ENCODE data around the gene GRB7.

GRCh38 chr17:39699818-39700147, 38.0 kb upstream of the GRB7 start, which contains the start of gene ERBB2:
- TF ChIP-seq CTCF (conservative IDR thresholded peaks at IDR 0.05; ENCODE audit: low read depth, low read length) (no peak), NFE2L2 (IDR thresholded peaks at IDR 0.05; ENCODE audit: low read depth, low read length) (no peak), SMC3 (IDR thresholded peaks at IDR 0.05; ENCODE audit: low read depth, low read length) (no peak), CEBPB (IDR thresholded peaks at IDR 0.05; ENCODE audit: low read depth, low read length) (no peak), RAD21 (IDR thresholded peaks at IDR 0.05; ENCODE audit: low read length) (no peak), BHLHE40 (IDR thresholded peaks at IDR 0.05; ENCODE audit: low read depth, low read length) (no peak), POLR2A (IDR thresholded peaks at IDR 0.05; ENCODE audit: low read depth, low read length) (no peak), MAZ (IDR thresholded peaks at IDR 0.05; ENCODE audit: borderline replicate concordance, low read depth, low read length) (peak; percentile 99), MAFK (IDR thresholded peaks at IDR 0.05; ENCODE audit: low read depth, low read length) (no peak)

Measured in IMR-90 (cell line).